OCI-LY7 (cell line): ENCODE results near the gene FLAD1. TPM values are rescaled to one million over a fixed set of nuclear protein-coding genes. Genes with fewer than 3 reads are reported as not detected.

Source experiments
- BruUV-seq: library from RNA; stranded (reverse); fragments of 400-500 nt; replicated peaks from 2 replicates; lab custom pipeline; 2021; lab: Mats Ljungman, UMichigan
- CTCF ChIA-PET: fragments of 300-600 bp; sonication (Branson Sonifier 250); formaldehyde crosslinking; loops from one replicate; lab custom pipeline; 2022; ENCODE audit warnings: antibody characterized with exemption; ENCODE audit not compliant: unreplicated experiment; lab: Charles Lee
- POLR2A ChIA-PET: fragments of 300-600 bp; sonication (Branson Sonifier 250); formaldehyde crosslinking; loops from one replicate; lab custom pipeline; 2022; ENCODE audit warnings: antibody characterized with exemption; lab: Charles Lee
- DNase-seq: peaks from one replicate; pipeline ENCODE4 v3.0.0-alpha.2; 2015; ENCODE audit warnings: low spot score
- H2AFZ ChIP-seq: fragments of 200-600 bp; sonication (generic), shearing (Covaris generic); 2 replicates; pipeline ENCODE4 v1.6.1; 2014; ENCODE audit warnings: mild to moderate bottlenecking, antibody characterized with exemption, low read length, moderate library complexity
- H3K27ac ChIP-seq: fragments of 200-600 bp; sonication (generic); 2 replicates; pipeline ENCODE4 v1.5.1; 2014; ENCODE audit warnings: mixed run types, low read depth, mild to moderate bottlenecking, moderate library complexity, low read length, inconsistent platforms; ENCODE audit not compliant: poor library complexity, severe bottlenecking
- H3K36me3 ChIP-seq: fragments of 200-600 bp; sonication (generic); 2 replicates; pipeline ENCODE4 v1.6.1; 2014; ENCODE audit warnings: mild to moderate bottlenecking, antibody characterized with exemption, low read length, moderate library complexity, mixed read lengths; ENCODE audit not compliant: insufficient read depth
- H3K4me1 ChIP-seq: fragments of 200-600 bp; sonication (generic); 2 replicates; pipeline ENCODE4 v1.5.1; 2014; ENCODE audit warnings: mild to moderate bottlenecking, low read length; ENCODE audit not compliant: insufficient read depth, poor library complexity, severe bottlenecking
- H3K4me2 ChIP-seq: fragments of 200-600 bp; sonication (generic); 2 replicates; pipeline ENCODE4 v1.6.1; 2014; ENCODE audit warnings: mild to moderate bottlenecking, low read length
- H3K4me3 ChIP-seq: fragments of 200-600 bp; sonication (generic); 2 replicates; pipeline ENCODE4 v1.5.1; 2014; ENCODE audit warnings: mild to moderate bottlenecking, low read depth, low read length; ENCODE audit not compliant: poor library complexity, severe bottlenecking
- H3K79me2 ChIP-seq: fragments of 200-600 bp; sonication (generic); 2 replicates; pipeline ENCODE4 v1.6.1; 2016; ENCODE audit warnings: low read depth, mild to moderate bottlenecking, low read length, moderate library complexity, mixed read lengths; ENCODE audit not compliant: insufficient read depth
- H3K9me2 ChIP-seq: fragments of 200-600 bp; sonication (generic); 2 replicates; pipeline ENCODE4 v1.6.1; 2016; ENCODE audit warnings: mild to moderate bottlenecking, low read length, mixed read lengths; ENCODE audit not compliant: insufficient read depth
- H3K9me3 ChIP-seq: fragments of 200-600 bp; sonication (generic); 2 replicates; pipeline ENCODE4 v1.6.1; 2014; ENCODE audit warnings: mild to moderate bottlenecking, mixed run types, low read length, mixed read lengths
- H4K20me1 ChIP-seq: fragments of 200-600 bp; sonication (generic); 2 replicates; pipeline ENCODE4 v1.6.1; 2014; ENCODE audit warnings: mild to moderate bottlenecking, antibody characterized with exemption, low read length, moderate library complexity, mixed read lengths; ENCODE audit not compliant: insufficient read depth
- CTCF ChIP-seq: fragments of 200-600 bp; sonication (generic); conservative IDR thresholded peaks from 2 replicates; pipeline ENCODE4 v1.5.1; 2014; ENCODE audit warnings: mild to moderate bottlenecking, antibody characterized with exemption, low read length, moderate library complexity, mixed read lengths
- EZH2phosphoT487 ChIP-seq: fragments of 200-600 bp; sonication (generic); IDR thresholded peaks from 2 replicates; pipeline ENCODE4 v1.6.1; 2018; ENCODE audit warnings: low read depth, borderline replicate concordance, mild to moderate bottlenecking, mixed run types, antibody characterized with exemption, low read length, moderate library complexity, mixed read lengths
- intact Hi-C: fragments of 100-400 bp; cut with micrococcal nuclease; formaldehyde crosslinking; loops from one replicate; pipeline ENCODE4 v1.10.0; 2022; ENCODE audit not compliant: unreplicated experiment
- total RNA-seq, 2 experiments: library from RNA; depleted of rRNA in 1 of 2; stranded (reverse); fragments of >200 nt in 1 of 2; shearing (Covaris generic) in 1 of 2; gene quantifications; 2 replicates each; pipeline ENCODE4 v1.2.3, GENCODE V29; 2014 to 2022

The FLAD1 gene
- total RNA-seq, 2 experiments from 2014 or later = 52.7 to 57.9 TPM

- no peak overlapping the region for H3K4me2 ChIP-seq
- peaks cover 34% of the 10 kb centered on the region for H3K79me2 ChIP-seq
These were observed 6.2 kb downstream of the FLAD1 start for GRCh38 chr1:154989195-154989860.

GRCh38 chr1:154990276-154990675 is 7.1 kb downstream of the FLAD1 start:
- Histone ChIP-seq H3K9me2 (no peaks in the 10 kb centered on the region), H3K4me2 (no peak overlapping the region), H2AFZ (no peak overlapping the region), H3K27ac (no peak overlapping the region), H3K4me1 (peaks cover 16% of the 10 kb centered on the region), H3K79me2 (peaks cover 24% of the 10 kb centered on the region), H3K4me3 (no peak overlapping the region), H4K20me1 (no peaks in the 10 kb centered on the region), H3K9me3 (no peaks in the 10 kb centered on the region), H3K36me3 (peaks cover 58% of the 10 kb centered on the region)
- intact Hi-C loops = no loop called here
- POLR2A ChIA-PET = no interaction called here
- BruUV-seq = no TSS peak
- no peak for DNase-seq
- CTCF ChIA-PET = no interaction called here
- TF ChIP-seq CTCF (no peak), EZH2phosphoT487 (no peak)

More at GRCh38 chr1:154989195-154989860, 6.2 kb downstream of the FLAD1 start:
- no peak for DNase-seq
- TF ChIP-seq CTCF (no peak), EZH2phosphoT487 (no peak)
- POLR2A ChIA-PET = no interaction called here
- BruUV-seq = no TSS peak
- peaks cover 17% of the 10 kb centered on the region for H3K4me1 ChIP-seq
- H3K27ac ChIP-seq = no peak overlapping the region
- CTCF ChIA-PET = no interaction called here
- no peaks in the 10 kb centered on the region for H3K9me3 ChIP-seq
- H3K4me3 ChIP-seq = no peak overlapping the region
- H4K20me1 ChIP-seq = no peaks in the 10 kb centered on the region
- no peaks in the 10 kb centered on the region for H3K9me2 ChIP-seq
- intact Hi-C loops = no loop called here
- H2AFZ ChIP-seq = no peak overlapping the region
- peaks cover 59% of the 10 kb centered on the region for H3K36me3 ChIP-seq
